Astrocyte (in vitro differentiated cells and primary cell): ENCODE results near the gene SFTPB. TPM values are rescaled to one million over a fixed set of nuclear protein-coding genes. Genes with fewer than 3 reads are reported as not detected.

Source experiments
- DNase-seq: peaks from one replicate; pipeline ENCODE4 v3.0.0-alpha.2; 2010; ENCODE audit warnings: low read depth
- FAIRE-seq: peaks from 2 replicates; lab custom pipeline; 2011; peaks lifted over from hg19 to GRCh38; lab: Jason Lieb, UNC
- H2AFZ ChIP-seq: 2 replicates; pipeline ENCODE4 v1.6.0; 2012; ENCODE audit warnings: low read depth, low read length, inconsistent platforms
- H3K27ac ChIP-seq: 2 replicates; pipeline ENCODE4 v1.5.1; 2011; ENCODE audit warnings: low read depth, low read length, inconsistent platforms
- H3K27me3 ChIP-seq: 2 replicates; pipeline ENCODE4 v1.6.0; 2011; ENCODE audit warnings: low read length, inconsistent platforms; ENCODE audit not compliant: insufficient read depth
- H3K36me3 ChIP-seq: 2 replicates; pipeline ENCODE4 v1.5.1; 2011; ENCODE audit warnings: low read length, inconsistent platforms; ENCODE audit not compliant: insufficient read depth
- H3K4me1 ChIP-seq: 2 replicates; pipeline ENCODE4 v1.5.1; 2011; ENCODE audit warnings: low read length, inconsistent platforms; ENCODE audit not compliant: insufficient read depth
- H3K4me2 ChIP-seq: 2 replicates; pipeline ENCODE4 v1.6.0; 2012; ENCODE audit warnings: low read length, inconsistent platforms
- H3K4me3 ChIP-seq: 2 replicates; pipeline ENCODE4 v1.5.1; 2011; ENCODE audit warnings: low read depth, mild to moderate bottlenecking, low read length, inconsistent platforms; ENCODE audit not compliant: insufficient read depth
- H3K79me2 ChIP-seq: 2 replicates; pipeline ENCODE4 v1.6.0; 2012; ENCODE audit warnings: mild to moderate bottlenecking, low read length, inconsistent platforms; ENCODE audit not compliant: insufficient read depth
- H3K9ac ChIP-seq: 2 replicates; pipeline ENCODE4 v1.6.0; 2012; ENCODE audit warnings: mild to moderate bottlenecking, low read length, inconsistent platforms
- H3K9me3 ChIP-seq: 2 replicates; pipeline ENCODE4 v1.5.1; 2012; ENCODE audit warnings: low read depth, mild to moderate bottlenecking, low read length, inconsistent platforms; ENCODE audit not compliant: insufficient read depth
- H4K20me1 ChIP-seq: 2 replicates; pipeline ENCODE4 v1.6.0; 2012; ENCODE audit warnings: low read length, inconsistent platforms; ENCODE audit not compliant: insufficient read depth
- H3K27ac Mint-ChIP-seq: one replicate; pipeline ENCODE4 v1.8.0; 2021; ENCODE audit warnings: mild to moderate bottlenecking, mixed read lengths; ENCODE audit not compliant: unreplicated experiment
- H3K27me3 Mint-ChIP-seq: one replicate; pipeline ENCODE4 v1.8.0; 2021; ENCODE audit warnings: low read depth, mixed read lengths; ENCODE audit not compliant: unreplicated experiment
- H3K36me3 Mint-ChIP-seq: one replicate; pipeline ENCODE4 v1.8.0; 2021; ENCODE audit warnings: low read depth, mixed read lengths; ENCODE audit not compliant: unreplicated experiment
- H3K4me1 Mint-ChIP-seq: one replicate; pipeline ENCODE4 v1.8.0; 2021; ENCODE audit warnings: low read depth, mixed read lengths; ENCODE audit not compliant: unreplicated experiment
- H3K4me3 Mint-ChIP-seq: one replicate; pipeline ENCODE4 v1.8.0; 2021; ENCODE audit warnings: mild to moderate bottlenecking, moderate library complexity, mixed read lengths; ENCODE audit not compliant: unreplicated experiment
- H3K9me3 Mint-ChIP-seq: one replicate; pipeline ENCODE4 v1.8.0; 2021; ENCODE audit warnings: mild to moderate bottlenecking, mixed read lengths; ENCODE audit not compliant: unreplicated experiment
- CTCF ChIP-seq: IDR thresholded peaks from 2 replicates; pipeline ENCODE4 v1.5.1; 2011; ENCODE audit warnings: low read depth, mild to moderate bottlenecking, inconsistent platforms, low read length, moderate library complexity; ENCODE audit not compliant: insufficient read depth
- EZH2 ChIP-seq: IDR thresholded peaks from 2 replicates; pipeline ENCODE4 v1.6.1; 2012; ENCODE audit warnings: mild to moderate bottlenecking, low read length, inconsistent platforms; ENCODE audit not compliant: insufficient read depth
- total RNA-seq: library from RNA; stranded (reverse); gene quantifications from 2 replicates; pipeline ENCODE4 v1.2.1, GENCODE V29; 2021

Gene SFTPB
- total RNA-seq, 1 donor from 2014 or later = not detected

GRCh38 chr2:85665264-85665937, 2.6 kb downstream of the SFTPB start:
- H3K27ac ChIP-seq = no peak overlapping the region
- no peak overlapping the region for H3K9ac ChIP-seq
- H4K20me1 ChIP-seq = no peaks in the 10 kb centered on the region
- no peak overlapping the region for H3K4me3 ChIP-seq
- Mint-ChIP-seq H3K27me3 (peaks cover 18% of the 10 kb centered on the region), H3K4me1 (peaks cover 4% of the 10 kb centered on the region), H3K9me3 (no peaks in the 10 kb centered on the region), H3K27ac (no peak overlapping the region), H3K4me3 (no peak overlapping the region), H3K36me3 (no peaks in the 10 kb centered on the region)
- no peaks in the 10 kb centered on the region for H3K9me3 ChIP-seq
- FAIRE-seq (no peak), DNase-seq (no peak)
- no peaks in the 10 kb centered on the region for H3K79me2 ChIP-seq
- no peaks in the 10 kb centered on the region for H3K27me3 ChIP-seq
- H3K4me2 ChIP-seq = no peak overlapping the region
- no peak for TF ChIP-seq EZH2
- TF ChIP-seq CTCF = no peak
- no peaks in the 10 kb centered on the region for H3K36me3 ChIP-seq
- peaks cover 17% of the 10 kb centered on the region for H3K4me1 ChIP-seq
- no peak overlapping the region for H2AFZ ChIP-seq

GRCh38 chr2:85663594-85664565, 4.1 kb downstream of the SFTPB start:
- H3K4me2 ChIP-seq = no peak overlapping the region

More at GRCh38 chr2:85663594-85664565, 4.1 kb downstream of the SFTPB start:
- Histone ChIP-seq H3K9ac (no peak overlapping the region), H3K9me3 (no peaks in the 10 kb centered on the region), H3K79me2 (no peaks in the 10 kb centered on the region), H2AFZ (no peak overlapping the region), H3K27ac (no peak overlapping the region), H3K36me3 (no peaks in the 10 kb centered on the region), H3K4me3 (no peak overlapping the region), H3K27me3 (no peaks in the 10 kb centered on the region), H4K20me1 (no peaks in the 10 kb centered on the region), H3K4me1 (peaks cover 17% of the 10 kb centered on the region)
- H3K9me3 Mint-ChIP-seq = no peaks in the 10 kb centered on the region
- H3K27ac Mint-ChIP-seq = no peak overlapping the region
- H3K4me3 Mint-ChIP-seq = no peak overlapping the region
- FAIRE-seq (no peak), DNase-seq (no peak)
- peaks cover 14% of the 10 kb centered on the region for H3K27me3 Mint-ChIP-seq
- H3K36me3 Mint-ChIP-seq = peaks cover 3% of the 10 kb centered on the region
- peaks cover 8% of the 10 kb centered on the region for H3K4me1 Mint-ChIP-seq
- TF ChIP-seq CTCF (no peak), EZH2 (no peak)
